Activated CD4-positive, CD25-positive, alpha-beta regulatory T cell treated with anti-CD3 and anti-CD28 coated beads, Interleukin-2, amount 50 U/mL, for 72 hours (primary cell): ENCODE measurements around the gene HPCAL1.
"Not testable (repeated sequence)": the region's sequence is repeated elsewhere in the genome, so short reads cannot be mapped to it uniquely, and the experiment has no call there.

Source experiments
- DNase-seq: peaks from one replicate; pipeline ENCODE4 v3.0.0; 2021

Gene HPCAL1

GRCh38 chr2:10285556-10286198 is 17.0 kb upstream of the HPCAL1 start:
- no peak for DNase-seq

- no peak for DNase-seq
Measured at GRCh38 chr2:10286216-10287037, 16.3 kb upstream of the HPCAL1 start.

GRCh38 chr2:10287761-10288160 is 14.9 kb upstream of the HPCAL1 start:
- no peak for DNase-seq

- DNase-seq, result no peak
Measured at GRCh38 chr2:10288606-10289005, 14.1 kb upstream of the HPCAL1 start.

- no peak for DNase-seq
Measured at GRCh38 chr2:10289352-10289751, 13.4 kb upstream of the HPCAL1 start.

- DNase-seq, result no peak
Measured at GRCh38 chr2:10289891-10290290, 12.8 kb upstream of the HPCAL1 start.

- DNase-seq, result not testable (repeated sequence)
Measured at GRCh38 chr2:10291376-10291775, 11.3 kb upstream of the HPCAL1 start.

- no peak for DNase-seq
Measured at GRCh38 chr2:10292033-10292432, 10.7 kb upstream of the HPCAL1 start.

- DNase-seq, result no peak
Measured at GRCh38 chr2:10293603-10294002, 9.1 kb upstream of the HPCAL1 start.

GRCh38 chr2:10294077-10294476 is 8.6 kb upstream of the HPCAL1 start:
- DNase-seq, result no peak

- DNase-seq, result not testable (repeated sequence)
Measured at GRCh38 chr2:10295649-10296048, 7.1 kb upstream of the HPCAL1 start.

- DNase-seq, result no peak
Measured at GRCh38 chr2:10296142-10296541, 6.6 kb upstream of the HPCAL1 start.

GRCh38 chr2:10297191-10297830 is 5.4 kb upstream of the HPCAL1 start:
- no peak for DNase-seq

- DNase-seq, result no peak
Measured at GRCh38 chr2:10297959-10298531, 4.7 kb upstream of the HPCAL1 start.

- not testable (repeated sequence) for DNase-seq
Measured at GRCh38 chr2:10298777-10299176, 3.9 kb upstream of the HPCAL1 start.

- no peak for DNase-seq
Measured at GRCh38 chr2:10300328-10300920, 2.3 kb upstream of the HPCAL1 start.

- no peak for DNase-seq
Measured at GRCh38 chr2:10300997-10301940, 1.4 kb upstream of the HPCAL1 start.

- peak; percentile 47 for DNase-seq
Measured at GRCh38 chr2:10301941-10302478, 694 bp upstream of the HPCAL1 start.

GRCh38 chr2:10303181-10303693 is 533 bp downstream of the HPCAL1 start:
- DNase-seq, result peak; percentile 49

- peak; percentile 51 for DNase-seq
Measured at GRCh38 chr2:10303694-10304378, 1.1 kb downstream of the HPCAL1 start.
